Smooth muscle cell (in vitro differentiated cells): Measurements from ENCODE around the gene CDC42EP4. TPM values are rescaled to one million over a fixed set of nuclear protein-coding genes. Genes with fewer than 3 reads are reported as not detected.

Experiments used
- DNase-seq: peaks from one replicate; lab custom pipeline; 2025; ENCODE audit not compliant: unreplicated experiment; lab: John Stamatoyannopoulos, UW
- H2AFZ ChIP-seq: fragments of 200-600 bp; sonication (generic); 2 replicates; pipeline ENCODE4 v1.6.0; 2016; ENCODE audit warnings: antibody characterized with exemption, low read depth, mild to moderate bottlenecking
- H3F3A ChIP-seq: fragments of 200-600 bp; sonication (generic); 2 replicates; pipeline ENCODE4 v1.6.0; 2017; ENCODE audit warnings: antibody characterized with exemption, low read depth
- H3K27ac ChIP-seq: fragments of 200-600 bp; sonication (generic); 2 replicates; pipeline ENCODE4 v1.5.1; 2016; ENCODE audit warnings: low read depth, mild to moderate bottlenecking
- H3K27me3 ChIP-seq: fragments of 200-600 bp; sonication (generic); 2 replicates; pipeline ENCODE4 v1.6.1; 2016; ENCODE audit warnings: low read depth, mild to moderate bottlenecking
- H3K36me3 ChIP-seq: fragments of 200-600 bp; sonication (generic); 2 replicates; pipeline ENCODE4 v1.5.1; 2016; ENCODE audit warnings: low read depth
- H3K4me1 ChIP-seq: fragments of 200-600 bp; sonication (generic); 2 replicates; pipeline ENCODE4 v1.5.1; 2016; ENCODE audit warnings: low read depth
- H3K4me2 ChIP-seq: fragments of 200-600 bp; sonication (generic); 2 replicates; pipeline ENCODE4 v1.6.0; 2016; ENCODE audit warnings: mild to moderate bottlenecking
- H3K4me3 ChIP-seq: fragments of 200-600 bp; sonication (generic); 2 replicates; pipeline ENCODE4 v1.5.1; 2016; ENCODE audit warnings: mild to moderate bottlenecking
- H3K79me2 ChIP-seq: fragments of 200-600 bp; sonication (generic); 2 replicates; pipeline ENCODE4 v1.6.0; 2016; ENCODE audit warnings: low read depth, mild to moderate bottlenecking
- H3K9ac ChIP-seq: fragments of 200-600 bp; sonication (generic); 2 replicates; pipeline ENCODE4 v1.6.0; 2016; ENCODE audit warnings: low read depth
- H3K9me3 ChIP-seq: fragments of 200-600 bp; sonication (generic); replicated peaks from 2 replicates; pipeline ENCODE4 v1.5.1; 2016; ENCODE audit warnings: low read depth
- H4K20me1 ChIP-seq: fragments of 200-600 bp; sonication (generic); 2 replicates; pipeline ENCODE4 v1.6.0; 2016; ENCODE audit warnings: low read depth
- WGBS: methylation state at CpG from one replicate; pipeline ENCODE4 v1.1.7; 2016; ENCODE audit warnings: low lambda C conversion rate; 5-methylcytosine and 5-hydroxymethylcytosine counted together
- polyA plus RNA-seq: library from polyadenylated mRNA; unstranded; fragments of >200 nt; fragmentation: Nextera tagmentation; extraction: Ambion mirVana; gene quantifications from 2 replicates; pipeline ENCODE4 v1.2.1, GENCODE V29; 2016
- total RNA-seq: library from RNA; depleted of rRNA; stranded (reverse); fragments of >200 nt; gene quantifications from 2 replicates; pipeline ENCODE4 v1.2.3, GENCODE V29; 2014
- TF ChIP-seq, protein P1 (sequence below): fragments of 200-600 bp; sonication (generic); IDR thresholded peaks from 2 replicates; pipeline ENCODE4 v1.5.1; 2017; ENCODE audit warnings: borderline replicate concordance, mild to moderate bottlenecking, antibody characterized with exemption; ENCODE audit not compliant: insufficient read depth, poor library complexity, severe bottlenecking

CDC42EP4 gene
- total and polyA plus RNA-seq, 2 experiments from 2014 or later, result 15.1 to 21.4 TPM

DNA sequence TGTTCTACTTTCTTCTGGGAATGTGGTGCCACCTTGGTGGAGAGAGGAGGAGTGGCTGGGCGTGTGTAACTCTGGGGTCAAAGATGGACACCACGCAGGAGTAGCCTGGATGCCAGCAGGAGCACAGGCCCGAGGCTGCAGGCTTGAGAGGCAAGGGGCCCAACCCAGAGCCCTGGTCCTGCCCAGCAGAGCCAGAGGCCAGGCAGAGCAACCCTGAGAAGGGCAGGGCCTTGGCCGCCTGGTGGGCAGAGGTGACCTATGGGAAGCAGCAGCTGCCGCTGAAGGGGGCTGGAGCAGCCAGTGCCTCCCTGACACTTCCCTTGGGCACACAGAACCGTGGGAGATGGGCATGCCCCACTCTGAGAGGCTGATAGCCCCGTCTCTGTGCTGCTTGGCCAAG, 32.1 kb downstream of the CDC42EP4 start:
- Histone ChIP-seq H3K9ac (no peak overlapping the region), H3K9me3 (no peaks in the 10 kb centered on the region), H4K20me1 (peaks cover 23% of the 10 kb centered on the region), H2AFZ (no peak overlapping the region), H3K27ac (no peak overlapping the region), H3K36me3 (no peaks in the 10 kb centered on the region), H3F3A (no peaks in the 10 kb centered on the region), H3K4me1 (peaks cover 10% of the 10 kb centered on the region), H3K4me2 (no peak overlapping the region), H3K79me2 (no peaks in the 10 kb centered on the region), H3K4me3 (no peak overlapping the region), H3K27me3 (no peaks in the 10 kb centered on the region)
- 97% methylated on average over 7 of the region's 7 CpGs for WGBS
- no peak for DNase-seq
- TF ChIP-seq, protein P1, sequence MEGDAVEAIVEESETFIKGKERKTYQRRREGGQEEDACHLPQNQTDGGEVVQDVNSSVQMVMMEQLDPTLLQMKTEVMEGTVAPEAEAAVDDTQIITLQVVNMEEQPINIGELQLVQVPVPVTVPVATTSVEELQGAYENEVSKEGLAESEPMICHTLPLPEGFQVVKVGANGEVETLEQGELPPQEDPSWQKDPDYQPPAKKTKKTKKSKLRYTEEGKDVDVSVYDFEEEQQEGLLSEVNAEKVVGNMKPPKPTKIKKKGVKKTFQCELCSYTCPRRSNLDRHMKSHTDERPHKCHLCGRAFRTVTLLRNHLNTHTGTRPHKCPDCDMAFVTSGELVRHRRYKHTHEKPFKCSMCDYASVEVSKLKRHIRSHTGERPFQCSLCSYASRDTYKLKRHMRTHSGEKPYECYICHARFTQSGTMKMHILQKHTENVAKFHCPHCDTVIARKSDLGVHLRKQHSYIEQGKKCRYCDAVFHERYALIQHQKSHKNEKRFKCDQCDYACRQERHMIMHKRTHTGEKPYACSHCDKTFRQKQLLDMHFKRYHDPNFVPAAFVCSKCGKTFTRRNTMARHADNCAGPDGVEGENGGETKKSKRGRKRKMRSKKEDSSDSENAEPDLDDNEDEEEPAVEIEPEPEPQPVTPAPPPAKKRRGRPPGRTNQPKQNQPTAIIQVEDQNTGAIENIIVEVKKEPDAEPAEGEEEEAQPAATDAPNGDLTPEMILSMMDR, result no peak

DNA sequence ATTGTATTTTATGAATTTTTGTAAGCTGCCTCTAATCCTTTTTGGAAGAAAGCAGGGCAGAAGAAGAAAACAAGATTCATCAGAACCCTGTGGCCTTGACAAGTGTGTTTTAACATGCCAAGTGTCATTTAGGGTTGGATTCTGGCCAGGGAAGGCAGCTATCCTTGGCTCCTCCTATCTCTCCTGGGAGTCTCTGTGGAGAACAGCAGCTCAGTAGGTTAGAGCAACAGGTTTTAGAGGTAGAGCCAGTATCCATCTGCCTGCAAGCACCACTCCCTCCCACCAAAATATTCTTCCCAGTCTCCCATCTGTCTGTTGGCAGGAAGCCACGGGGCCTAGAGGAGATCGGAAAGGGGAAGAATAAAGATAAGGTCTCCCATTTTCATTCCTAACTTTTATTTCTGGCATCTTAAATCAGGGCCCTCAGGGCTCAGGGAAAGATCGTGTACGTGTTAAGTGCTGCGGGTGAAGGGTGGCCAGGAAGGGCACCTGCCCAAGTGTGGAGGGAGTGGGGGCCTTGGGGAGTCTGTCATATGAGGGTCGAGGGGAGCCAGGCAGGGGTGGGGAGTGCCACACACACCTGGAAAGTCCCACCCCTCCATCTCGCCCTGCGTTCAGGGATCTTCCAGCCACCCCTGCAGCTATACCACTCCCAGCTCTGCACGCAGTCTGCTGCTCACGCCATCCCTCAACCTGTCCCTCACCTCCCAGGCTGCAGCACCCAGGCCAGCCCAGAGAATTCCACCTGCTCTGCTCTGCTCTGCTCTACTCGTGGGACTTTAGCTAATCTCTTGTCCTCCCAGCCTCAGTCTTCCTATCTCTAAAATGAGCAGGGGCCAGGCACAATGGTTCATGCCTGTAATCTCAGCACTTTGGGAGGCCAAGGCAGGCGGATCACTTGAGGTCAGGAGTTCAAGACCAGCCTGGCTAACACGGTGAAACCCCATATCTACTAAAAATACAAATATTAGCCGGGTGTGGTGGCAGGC, 33.0 kb downstream of the CDC42EP4 start:
- Histone ChIP-seq H3K4me1 (peaks cover 3% of the 10 kb centered on the region), H3K4me2 (no peak overlapping the region), H4K20me1 (peaks cover 20% of the 10 kb centered on the region), H3K9ac (no peak overlapping the region), H3K4me3 (no peak overlapping the region), H3K9me3 (no peaks in the 10 kb centered on the region), H3K27ac (no peak overlapping the region), H2AFZ (no peak overlapping the region), H3K79me2 (no peaks in the 10 kb centered on the region), H3F3A (no peaks in the 10 kb centered on the region), H3K36me3 (no peaks in the 10 kb centered on the region), H3K27me3 (no peaks in the 10 kb centered on the region)
- 70% methylated on average over 14 of the region's 14 CpGs for WGBS
- TF ChIP-seq, protein P1, result no peak
- DNase-seq, result no peak

DNA sequence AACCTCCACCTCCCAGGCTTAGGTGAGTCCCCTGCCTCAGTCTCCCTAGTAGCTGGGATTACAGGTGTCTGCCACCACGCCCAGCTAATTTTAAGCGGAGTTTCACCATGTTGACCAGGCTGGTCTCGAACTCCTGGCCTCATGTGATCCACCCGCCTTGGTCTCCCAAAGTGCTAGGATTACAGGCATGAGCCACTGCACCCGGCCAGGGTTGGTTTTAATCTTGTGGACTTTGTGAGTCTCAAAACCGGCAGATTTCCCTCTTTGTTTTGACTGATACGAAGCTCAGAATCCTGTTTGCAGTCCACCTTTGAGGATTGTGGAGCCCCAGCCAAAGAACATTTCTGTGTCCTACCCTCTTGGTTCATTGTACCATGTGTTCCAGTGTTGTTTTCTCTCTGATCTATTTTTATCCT, 33.7 kb downstream of the CDC42EP4 start:
- no peaks in the 10 kb centered on the region for H3K27me3 ChIP-seq
- H3K79me2 ChIP-seq, result no peaks in the 10 kb centered on the region
- WGBS, result 80% methylated on average over 7 of the region's 7 CpGs
- TF ChIP-seq, protein P1, result no peak
- H4K20me1 ChIP-seq, result peaks cover 14% of the 10 kb centered on the region
- H3K4me3 ChIP-seq, result no peak overlapping the region
- H3K9ac ChIP-seq, result no peak overlapping the region
- no peaks in the 10 kb centered on the region for H3K36me3 ChIP-seq
- H3K9me3 ChIP-seq, result no peaks in the 10 kb centered on the region
- H3F3A ChIP-seq, result no peaks in the 10 kb centered on the region
- no peak overlapping the region for H3K27ac ChIP-seq
- no peaks in the 10 kb centered on the region for H3K4me1 ChIP-seq
- DNase-seq, result no peak
- H2AFZ ChIP-seq, result no peak overlapping the region
- H3K4me2 ChIP-seq, result no peak overlapping the region
